SH-SY5Y (cell line): ENCODE measurements around the gene RAB7A.

Experiments
- GATA2 ChIP-seq: IDR thresholded peaks from 2 replicates; pipeline ENCODE4 v1.6.1; 2011; ENCODE audit warnings: mild to moderate bottlenecking, low read depth, low read length
- GATA3 ChIP-seq: IDR thresholded peaks from 2 replicates; pipeline ENCODE4 v1.6.1; 2011; ENCODE audit warnings: low read depth, mild to moderate bottlenecking, low read length, moderate library complexity

- no peak for TF ChIP-seq GATA2
- no peak for TF ChIP-seq GATA3
Observed at GRCh38 chr3:128848936-128849335, 123.0 kb downstream of the RAB7A start.
